ENCODE measurements around the gene S1PR5.
A peak's percentile ranks its signal among the peaks of the same experiment; 100 is the strongest.
"Not testable (repeated sequence)": the region's sequence is repeated elsewhere in the genome, so short reads cannot be mapped to it uniquely, and the experiment has no call there.

Gene S1PR5

DNA sequence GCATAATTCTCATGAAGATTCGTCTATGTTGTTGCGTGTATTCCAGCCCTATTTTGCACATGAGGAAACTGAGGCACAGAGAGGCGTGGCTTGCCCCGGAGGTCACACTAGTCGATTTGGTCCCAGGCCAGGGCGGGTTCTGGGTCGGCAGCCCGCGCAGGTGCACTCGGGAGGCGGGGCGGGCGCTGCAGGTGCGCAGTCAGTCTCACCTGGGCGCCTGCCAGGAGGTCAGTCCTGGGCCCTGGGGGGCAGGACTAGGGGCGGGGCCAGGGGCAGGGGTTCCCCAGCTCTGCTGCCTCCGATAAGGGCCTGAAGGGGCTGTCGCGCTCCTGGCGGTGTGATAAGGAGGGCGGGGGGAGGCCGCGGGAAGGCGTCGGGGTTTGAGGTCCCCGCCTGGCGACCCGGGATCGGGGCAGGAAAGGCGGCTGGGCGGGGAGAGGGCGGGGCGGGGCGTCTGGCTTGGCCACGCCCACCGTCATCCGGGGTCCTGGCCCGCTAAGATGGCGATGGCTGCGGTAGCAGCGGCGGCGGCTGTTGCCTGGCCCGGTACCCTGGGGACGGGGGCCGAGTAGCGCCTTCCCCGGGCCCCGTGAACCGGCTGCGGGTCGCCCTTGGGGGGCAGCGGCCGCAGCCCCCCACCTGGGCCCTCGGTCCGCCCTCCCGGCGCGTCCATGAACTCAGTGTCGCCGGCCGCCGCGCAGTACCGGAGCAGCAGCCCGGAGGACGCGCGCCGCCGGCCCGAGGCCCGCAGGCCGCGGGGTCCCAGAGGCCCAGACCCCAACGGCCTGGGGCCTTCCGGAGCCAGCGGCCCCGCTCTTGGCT lies 26.4 kb upstream of the S1PR5 start, which contains the start of gene ATG4D:
Gene ATG4D (plus strand): TSS at position 485 of the 822 bp plus-strand sequence. CDS start 187 bp downstream, at position 672.
- peak; percentile 85 to 89 for DNase-seq

DNA sequence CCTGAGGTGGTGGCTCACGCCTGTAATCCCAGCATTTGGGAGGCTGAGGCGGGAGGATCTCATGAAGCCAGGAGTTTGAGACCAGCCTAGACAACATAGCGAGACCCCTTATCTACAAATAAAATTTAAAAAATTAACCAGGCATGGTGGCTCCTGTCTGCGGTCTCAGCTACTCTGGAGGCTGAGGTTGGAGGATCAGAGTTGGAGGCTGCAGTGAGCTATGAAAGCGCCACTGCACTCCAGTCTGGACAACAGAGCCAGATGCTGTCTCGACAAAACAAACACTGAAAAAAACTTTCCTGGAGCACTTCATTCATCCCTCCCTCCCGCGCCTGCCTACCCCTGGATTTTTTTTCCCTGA lies 25.8 kb upstream of the S1PR5 start:
- no peak for DNase-seq

DNA sequence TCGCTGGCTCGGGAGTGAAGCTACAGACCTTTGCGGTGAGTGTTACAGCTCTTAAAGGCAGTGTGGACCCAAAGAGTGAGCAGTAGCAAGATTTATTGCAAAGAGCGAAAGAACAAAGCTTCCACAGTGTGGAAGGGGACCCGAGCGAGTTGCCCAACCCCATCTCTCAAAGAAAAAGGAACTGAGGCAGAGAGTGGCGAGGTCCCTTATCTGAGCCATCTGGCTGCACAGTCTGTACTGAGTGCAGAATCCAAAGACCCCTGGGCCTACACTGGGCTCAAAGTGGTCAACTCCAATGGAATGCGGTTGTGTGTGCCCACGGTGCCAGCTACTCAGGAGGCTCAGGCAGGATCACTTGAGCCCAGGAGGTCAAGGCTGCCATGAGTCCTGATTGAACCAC lies 21.8 kb upstream of the S1PR5 start:
- not testable (repeated sequence) for DNase-seq

DNA sequence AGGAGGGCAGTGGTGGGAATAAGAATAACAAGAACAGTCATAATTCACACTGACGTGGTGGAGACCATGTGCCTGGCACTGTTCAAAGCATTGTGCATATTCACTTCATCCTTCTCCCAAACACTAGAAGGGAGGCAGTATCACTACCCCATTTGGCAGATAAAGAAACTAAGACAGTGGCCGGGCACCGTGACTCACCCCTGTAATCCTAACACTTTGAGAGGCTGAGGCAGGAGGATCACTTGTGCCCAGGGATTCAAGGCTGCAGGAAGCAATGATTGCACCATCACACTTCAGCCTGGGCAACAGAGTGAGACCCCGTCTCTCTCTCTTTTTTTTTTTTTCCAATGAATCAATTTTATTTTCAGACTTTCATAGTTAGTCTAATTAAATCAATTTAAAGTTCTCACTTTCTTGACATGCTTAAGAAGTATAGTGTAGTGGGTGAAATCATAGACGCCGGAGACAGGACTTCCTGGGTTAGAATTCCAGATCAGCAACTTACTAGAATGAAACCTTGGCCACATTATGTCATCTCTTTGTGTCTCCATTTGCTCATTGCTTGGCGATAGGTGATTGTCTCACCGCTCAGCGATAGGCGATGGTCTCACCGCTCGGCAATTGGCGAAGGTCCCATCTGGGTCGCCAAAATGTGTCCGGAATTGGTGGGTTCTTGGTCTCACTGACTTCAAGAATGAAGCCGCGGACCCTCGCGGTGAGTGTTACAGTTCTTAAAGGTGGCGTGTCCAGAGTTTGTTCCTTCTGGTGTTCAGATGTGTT lies 21.1 kb upstream of the S1PR5 start:
- no peak for DNase-seq

DNA sequence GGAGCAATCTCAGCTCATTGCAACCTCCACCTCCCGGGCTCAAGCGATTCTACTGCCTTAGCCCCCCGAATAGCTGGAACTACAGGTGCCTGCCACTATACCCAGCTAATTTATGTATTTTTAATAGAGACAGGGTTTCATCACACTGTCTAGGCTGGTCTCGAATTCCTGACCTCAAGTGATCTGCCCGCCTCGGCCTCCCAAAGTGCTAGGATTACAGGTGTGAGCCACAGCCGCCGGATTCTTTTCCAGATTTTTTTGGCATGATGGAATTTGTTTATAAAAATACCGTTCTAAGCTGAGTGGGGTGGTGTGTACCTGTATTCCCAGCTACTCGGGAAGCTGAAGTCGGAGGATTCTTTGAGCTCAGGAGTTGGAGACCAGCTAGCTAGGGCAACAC lies 20.4 kb upstream of the S1PR5 start:
- DNase-seq: no peak

DNA sequence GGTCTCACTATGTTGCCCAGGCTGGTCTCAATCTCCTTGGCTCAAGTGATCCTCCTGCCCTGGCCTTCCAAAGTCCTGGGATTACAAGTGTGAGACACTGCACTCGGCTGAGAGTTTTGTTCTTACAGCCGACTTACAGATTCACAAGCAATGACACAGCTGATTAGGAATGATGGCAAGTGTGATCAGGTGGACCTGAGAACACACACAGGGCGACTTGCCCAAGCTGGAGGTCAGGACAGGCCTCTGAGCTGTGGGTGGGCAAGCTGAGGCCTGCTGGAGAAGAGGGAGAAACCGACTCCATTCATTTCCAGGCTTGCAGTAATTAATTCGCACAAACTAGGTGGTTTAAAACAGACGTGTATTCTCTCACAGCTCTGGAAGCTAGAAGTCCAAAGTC lies 18.4 kb upstream of the S1PR5 start:
- DNase-seq: no peak

DNA sequence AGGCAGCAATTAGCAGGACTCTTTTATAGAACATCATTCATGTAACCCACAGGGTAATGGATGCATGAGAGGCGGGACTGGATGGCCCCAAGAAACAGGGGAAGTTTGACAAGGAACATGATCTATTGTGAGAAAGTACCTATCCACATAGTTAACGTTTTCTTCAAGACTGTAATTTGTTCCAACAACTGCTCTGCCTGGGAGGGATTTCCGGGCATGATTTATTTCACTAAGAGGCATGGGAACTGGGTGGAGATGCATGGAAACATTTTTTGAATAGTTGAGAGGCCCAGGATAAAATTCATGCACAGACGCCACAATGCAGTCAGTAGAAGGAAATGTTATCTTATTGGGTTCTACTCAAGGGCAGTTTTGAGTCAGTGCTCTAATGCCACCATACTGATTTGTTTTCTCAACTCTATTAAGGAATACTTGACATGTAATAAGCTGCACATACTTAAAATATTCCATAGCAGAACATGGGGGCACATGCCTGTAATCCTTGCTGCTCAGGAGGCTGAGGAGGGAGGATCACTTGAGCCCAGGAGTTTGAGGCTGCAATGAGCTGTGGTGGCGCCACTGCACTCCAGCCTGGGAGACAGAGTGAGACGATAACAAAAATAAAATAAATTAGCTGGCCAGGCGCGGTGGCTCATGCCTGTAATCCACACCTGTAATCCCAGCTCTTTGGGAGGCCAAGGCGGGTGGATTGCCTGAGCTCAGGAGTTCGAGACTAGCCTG lies 16.6 kb upstream of the S1PR5 start:
- no peak for DNase-seq

DNA sequence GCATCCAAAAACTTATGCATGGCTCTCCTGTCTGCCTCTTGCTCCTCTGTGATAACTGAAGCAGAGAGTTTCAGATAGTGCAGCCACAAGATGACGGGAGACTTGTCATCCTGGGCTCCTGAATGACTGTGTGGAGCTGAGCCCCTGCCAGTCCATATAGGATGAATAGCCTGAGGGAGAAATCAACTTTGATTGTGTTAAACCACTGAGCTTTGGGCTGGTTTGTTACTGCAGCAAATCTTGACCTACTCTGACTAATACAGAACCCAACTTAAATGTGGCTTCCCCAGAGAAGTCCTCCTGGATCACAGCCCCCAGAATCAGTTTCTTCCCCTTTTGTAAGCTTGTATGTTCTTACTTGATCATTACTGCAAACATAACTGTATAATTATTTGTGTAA lies 15.2 kb upstream of the S1PR5 start:
- DNase-seq: no peak

DNA sequence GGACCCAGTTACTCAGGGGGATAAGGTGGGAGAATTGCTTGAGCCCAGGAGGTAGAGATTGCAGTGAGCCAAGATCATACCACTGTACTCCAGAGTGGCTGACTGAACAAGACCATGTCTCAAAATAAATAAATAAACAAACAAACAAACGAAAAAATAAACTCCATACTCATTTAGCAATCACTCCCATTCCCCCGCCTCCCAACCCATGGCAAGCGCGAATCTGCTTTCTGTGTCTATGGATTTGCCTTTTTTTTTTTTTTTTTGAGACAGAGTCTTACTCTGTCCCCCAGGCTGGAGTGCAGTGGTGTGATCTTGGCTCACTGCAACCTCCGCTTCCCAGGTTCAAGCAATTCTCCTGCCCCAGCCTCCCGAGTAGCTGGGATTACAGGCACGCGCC lies 9.6 kb upstream of the S1PR5 start:
- not testable (repeated sequence) for DNase-seq

DNA sequence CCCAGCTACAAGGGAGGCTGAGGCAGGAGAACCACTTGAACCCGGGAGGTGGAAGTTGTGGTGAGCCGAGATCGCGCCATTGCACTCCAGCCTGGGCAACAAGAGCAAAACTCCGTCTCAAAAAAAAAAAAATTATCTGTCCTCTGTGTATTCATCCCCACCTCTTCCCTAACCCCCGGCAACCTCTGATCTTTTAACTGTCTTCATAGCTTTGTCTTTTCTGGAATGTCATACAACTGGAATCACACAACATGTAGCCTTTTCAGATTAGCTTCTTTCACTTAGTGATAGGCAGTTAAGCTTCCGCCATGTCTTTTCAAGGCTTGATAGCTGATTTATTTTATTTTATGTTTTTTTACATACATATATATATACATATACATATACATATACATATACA lies 8.4 kb upstream of the S1PR5 start:
- no peak for DNase-seq

DNA sequence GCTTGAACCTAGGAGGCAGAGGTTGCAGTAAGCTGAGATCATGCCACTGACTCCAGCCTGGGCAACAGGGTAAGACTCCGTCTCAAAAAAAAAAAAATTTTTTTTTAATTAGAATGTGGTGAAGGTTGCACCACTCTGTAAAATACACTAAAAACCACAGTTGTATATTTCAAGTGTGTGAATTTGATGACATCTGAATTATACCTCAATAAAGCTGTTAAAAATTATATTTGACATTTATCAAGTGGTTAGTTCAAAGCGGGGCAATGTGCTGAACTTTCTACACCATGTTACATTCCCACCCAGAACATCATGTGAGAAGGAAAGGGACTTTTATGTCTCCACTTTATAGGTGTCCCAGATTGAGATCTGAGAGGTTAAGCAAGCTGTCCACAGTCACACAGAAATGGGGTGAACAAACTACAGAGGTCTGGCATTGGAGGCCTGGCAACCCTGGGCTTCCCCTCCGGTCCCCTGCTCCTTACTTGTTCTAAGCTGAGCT lies 5.9 kb upstream of the S1PR5 start:
- DNase-seq: no peak

DNA sequence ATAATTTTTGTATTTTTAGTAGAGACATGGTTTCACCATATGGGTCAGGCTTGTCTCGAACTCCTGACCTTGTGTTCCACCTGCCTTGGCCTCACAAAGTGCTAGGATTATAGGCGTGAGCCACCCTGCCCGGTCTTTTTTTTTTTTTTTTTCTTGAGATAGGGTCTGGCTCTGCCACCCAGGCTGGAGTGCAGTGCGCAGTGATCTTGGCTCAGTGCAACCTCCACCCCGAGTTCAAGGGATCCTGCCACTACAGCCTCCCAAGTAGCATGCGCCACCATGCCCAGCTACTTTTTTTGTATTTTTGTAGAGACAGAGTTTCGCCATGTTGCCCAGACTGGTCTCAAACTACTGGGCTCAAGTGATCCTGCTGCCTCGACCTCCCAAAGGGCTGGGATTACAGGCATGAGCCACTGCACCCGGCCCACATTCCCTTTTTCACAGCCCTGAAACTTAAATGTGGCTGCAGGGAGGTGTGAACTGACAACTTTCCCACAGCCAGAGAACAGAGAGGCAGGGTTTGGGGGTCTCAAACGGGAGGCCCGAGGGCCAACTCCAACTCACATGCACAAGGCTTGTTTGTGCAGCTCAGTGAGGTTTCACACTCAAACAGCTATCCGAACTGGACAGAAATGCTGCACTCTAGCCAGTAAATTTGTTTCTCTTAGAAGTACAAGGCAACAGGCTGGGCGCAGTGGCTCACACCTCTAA lies 4.4 kb upstream of the S1PR5 start:
- no peak for DNase-seq

DNA sequence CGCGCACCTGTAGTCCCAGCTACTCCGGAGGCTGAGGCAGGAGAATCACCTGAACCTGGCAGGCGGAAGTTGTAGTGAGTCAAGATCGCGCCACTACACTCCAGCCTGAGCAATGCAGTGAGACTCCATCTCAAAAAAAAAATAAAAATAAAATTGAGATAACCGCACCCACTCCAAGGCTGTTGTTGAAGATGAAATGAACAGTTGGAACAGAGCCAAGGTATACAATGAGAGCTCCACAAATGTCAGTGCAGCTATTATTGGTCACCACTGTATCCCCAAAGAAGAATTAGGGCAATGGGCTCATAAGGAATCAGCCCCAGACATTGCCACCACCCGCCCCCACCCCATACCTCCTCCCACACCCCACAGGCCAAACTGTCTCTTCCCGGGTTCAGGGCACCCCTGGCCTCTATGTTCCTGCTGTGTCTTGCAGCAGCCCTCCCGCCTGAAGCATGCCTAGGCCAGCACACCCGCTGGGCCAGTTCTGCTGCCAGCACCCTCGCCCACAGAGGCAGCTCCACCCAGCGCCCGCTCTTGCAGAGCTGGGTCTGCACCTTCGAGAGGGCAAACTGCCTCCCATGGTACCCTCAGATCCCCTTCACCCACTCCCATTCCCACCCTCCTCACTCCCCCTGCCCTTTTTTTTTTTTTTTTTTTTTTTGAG lies 3.5 kb upstream of the S1PR5 start:
- no peak for DNase-seq

DNA sequence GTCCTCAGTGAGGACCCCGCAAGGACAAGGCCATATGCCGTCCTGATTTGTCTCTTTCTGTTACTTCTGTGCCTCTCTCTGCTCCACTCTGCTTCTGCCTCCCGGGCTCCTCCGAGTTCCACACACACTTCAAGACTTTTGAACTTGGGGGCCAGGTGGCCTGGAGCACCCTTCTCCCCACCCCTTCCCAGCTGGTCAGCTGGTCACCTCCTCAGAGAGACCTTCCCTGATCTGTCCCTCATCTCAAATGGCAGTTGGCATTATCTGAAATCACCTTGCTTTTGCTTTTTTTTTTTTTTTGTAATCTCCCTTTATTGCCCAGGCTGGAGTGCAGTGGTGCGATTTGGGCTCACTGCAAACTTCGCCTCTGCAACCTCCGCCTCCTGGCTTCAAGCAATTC lies 2.2 kb upstream of the S1PR5 start:
- DNase-seq: no peak

DNA sequence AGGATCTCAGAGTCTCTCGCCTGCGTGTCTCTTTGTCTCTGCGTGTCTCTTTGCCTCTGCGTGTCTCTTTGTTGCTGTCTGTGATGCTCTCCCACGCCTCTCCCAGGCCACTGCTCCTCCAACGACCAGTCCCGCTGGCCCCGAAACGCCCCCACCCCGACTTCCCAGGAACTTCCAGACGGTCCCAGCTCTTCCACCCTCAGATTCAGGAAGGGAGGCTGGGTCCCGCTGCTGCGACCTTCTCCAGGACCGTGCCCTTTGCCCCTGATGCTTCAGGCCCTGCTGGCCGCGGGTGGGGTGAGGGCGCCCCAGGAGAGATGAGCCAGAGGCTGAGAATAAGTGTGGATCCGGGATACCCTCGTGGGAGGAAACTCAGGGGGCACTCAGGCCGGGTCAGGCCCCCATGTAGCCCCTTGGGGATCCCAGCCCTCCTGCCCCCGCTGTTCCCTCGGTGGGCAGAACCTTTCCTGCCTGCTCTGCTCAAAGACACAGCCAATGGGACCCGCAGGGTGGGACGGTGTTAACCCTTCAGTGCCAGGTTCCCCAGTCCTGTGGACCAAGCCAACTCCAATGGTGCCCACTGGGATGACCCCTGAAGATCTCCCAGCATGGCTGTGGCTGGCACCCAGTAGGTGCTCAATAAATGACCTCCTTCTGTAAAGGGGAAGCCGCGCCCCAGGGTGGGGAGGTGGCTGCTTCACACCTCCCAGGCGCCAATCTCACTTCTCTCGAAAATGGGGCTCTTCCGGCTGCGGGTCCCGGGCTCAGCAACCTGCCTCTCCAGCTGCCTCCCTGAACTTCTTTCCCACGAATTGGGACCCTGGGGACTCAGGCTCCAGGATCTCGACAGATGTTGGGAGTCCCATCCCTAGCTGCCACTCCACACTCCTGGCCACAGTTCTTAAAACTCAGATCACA lies 1.5 kb upstream of the S1PR5 start:
- DNase-seq: no peak

DNA sequence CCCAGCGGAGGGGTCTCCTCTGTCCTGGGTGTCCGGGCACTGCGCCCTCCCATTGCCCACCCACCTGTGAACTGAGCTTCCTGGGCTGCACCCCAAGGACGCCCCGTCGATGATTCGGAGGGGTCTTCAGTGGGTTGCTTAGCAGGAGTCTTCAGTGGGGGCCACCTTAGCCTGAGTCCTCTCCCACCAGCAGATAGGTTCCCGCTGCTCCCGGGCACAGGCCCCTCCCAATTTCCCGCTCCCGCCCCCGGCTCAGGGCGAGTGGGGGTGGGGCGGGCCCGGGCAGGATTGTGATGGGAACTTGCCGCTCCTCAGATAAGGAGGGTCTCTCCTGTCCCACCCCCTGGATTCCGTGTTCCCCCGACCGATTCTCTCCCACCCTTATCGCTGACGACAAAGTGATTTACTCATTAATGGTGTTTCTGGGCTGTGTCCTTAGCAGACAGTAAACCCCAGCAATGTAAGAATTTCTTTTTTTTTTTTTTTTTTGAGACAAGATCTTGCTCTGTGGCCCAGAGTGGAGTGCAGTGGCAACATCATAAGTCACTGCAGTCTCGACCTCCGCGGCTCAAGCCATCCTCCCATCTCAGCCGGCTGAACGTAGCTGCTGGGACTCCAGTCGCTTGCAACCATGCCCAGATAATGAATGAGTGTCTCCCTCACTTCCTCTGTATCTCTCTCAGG lies 655 bp upstream of the S1PR5 start:
- peak in 1 of 2 experiments; percentile 28 for DNase-seq

DNA sequence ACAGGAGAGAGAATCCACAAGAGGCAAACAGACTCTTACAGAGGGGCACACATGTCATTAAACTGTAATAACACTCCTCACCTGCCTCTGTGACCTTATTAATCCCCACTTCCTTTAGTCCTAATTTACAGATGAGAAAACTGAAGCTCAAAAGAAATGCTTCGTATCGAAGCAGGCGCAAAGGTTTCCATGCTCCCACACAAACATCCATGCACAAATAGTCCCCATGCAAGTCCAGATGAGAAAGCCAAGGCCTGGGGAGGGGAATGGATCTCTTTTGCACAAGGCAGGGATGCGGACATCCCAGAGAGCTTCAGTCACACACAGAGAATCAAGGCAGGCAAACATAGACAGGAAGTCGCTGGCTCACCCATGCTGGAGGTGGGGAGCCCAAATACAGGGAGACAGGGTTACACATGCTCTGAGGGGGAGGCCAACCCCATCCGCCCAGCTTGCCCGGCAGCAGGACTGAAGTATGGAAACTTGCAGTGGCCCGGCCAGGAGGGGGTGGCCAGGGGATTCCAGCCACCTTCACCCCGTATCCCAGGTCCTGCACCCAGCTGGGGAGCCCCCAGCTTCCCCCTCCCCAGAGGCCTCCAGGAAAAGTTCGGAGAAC lies 468 bp downstream of the S1PR5 start:
- DNase-seq: no peak

DNA sequence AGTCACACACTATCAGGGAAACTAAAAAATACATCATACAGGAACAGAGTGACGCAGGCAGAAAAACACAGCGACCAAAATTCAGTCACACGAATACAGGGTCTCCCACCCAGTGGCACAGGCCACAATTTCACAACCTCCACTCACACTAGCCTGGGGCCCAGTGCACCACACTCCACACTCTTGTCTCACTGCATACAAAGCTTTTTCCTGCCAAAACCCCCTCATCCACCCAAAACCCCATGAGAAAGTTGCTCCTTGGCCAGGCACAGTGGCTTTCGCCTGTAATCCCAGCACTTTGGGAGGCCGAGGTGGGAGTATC lies 1.2 kb downstream of the S1PR5 start:
- DNase-seq: no peak

DNA sequence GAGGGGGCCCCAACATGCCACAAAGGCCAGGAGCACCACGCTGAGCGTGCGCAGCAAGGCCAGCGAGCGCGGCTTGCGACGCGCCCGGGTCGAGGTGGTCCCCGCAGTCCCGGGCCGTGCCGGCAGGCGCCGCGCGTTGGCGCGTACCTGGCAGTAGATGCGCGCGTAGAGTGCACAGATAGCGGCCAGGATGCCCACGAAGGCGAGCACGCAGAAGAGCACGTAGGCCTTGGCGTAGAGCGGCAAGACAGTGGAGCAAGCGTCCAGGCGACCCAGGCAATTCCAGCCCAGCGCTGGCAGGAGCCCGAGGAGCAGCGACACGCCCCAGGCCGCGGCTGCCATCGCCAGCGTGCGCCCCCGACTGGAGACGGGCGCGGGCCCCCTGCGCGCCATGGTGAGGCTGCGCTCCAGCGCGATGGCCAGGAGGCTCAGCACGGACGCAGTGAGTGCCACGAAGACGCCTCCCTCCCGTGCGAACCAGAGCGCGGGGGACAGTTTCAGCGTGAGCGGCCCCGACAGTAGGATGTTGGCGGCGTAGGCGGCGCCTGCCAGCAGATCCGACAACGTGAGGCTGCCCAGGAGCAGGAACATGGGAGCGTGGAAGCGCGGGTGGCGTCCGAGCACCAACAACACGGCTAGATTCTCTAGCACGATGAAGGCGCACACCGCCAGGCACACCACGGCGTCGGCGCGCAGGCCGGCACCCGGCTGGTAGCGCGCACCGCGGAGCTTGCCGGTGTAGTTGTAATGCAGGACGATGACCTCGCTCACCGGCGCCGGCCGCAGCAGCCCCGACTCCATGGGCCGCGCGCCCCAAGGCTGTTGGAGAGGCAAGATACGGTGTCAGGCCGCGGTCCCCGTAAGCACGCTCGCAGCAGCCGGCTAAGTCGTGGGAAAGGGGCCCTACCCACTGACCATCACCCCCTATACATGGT lies 2.8 kb downstream of the S1PR5 start:
- DNase-seq: no peak

Data from NCI-H2081 (cell line).